ENCODE results near the gene SEZ6L.

The SEZ6L gene

DNA sequence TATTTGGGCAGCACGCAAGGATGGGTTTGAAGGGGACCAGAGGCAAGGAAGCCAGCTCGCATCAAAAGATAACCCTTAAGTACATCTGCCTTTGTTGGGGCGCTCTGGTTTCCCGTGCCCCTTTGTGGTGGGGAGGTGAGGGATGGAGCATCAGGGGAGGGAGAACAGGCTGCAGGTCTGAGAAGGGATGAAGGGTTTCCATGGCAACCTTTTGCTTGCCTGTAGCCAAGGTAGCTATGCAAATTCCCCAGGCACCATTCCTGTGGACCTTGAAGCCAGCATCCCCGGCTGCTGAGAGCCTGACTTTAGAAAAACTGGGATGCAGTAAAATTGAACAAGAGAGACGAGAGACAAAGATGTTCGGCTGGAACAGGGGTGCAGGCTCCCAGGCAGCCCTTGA is 75.7 kb downstream of the SEZ6L start:
- no peak for DNase-seq (ENCODE audit: low read depth)

DNA sequence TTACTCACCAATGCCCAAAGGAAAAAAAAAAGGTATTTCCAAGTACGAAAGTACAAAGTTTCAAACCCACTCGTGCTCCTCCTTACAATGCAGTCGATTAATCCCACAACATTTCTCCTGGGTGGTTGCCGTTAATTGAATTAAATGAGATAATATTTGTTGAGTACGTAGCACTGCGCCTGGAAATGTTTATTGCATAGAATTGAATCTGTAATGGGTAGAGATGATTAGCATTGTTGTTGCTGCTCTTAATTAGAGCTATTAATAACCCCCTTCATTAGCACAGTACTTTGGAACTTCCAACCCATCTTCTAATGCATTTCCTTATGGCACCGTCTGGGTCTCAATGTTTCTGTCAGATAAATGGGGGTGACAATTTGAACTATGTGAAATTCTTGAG is 77.3 kb downstream of the SEZ6L start:
- DNase-seq (ENCODE audit: low read depth) = no peak

DNA sequence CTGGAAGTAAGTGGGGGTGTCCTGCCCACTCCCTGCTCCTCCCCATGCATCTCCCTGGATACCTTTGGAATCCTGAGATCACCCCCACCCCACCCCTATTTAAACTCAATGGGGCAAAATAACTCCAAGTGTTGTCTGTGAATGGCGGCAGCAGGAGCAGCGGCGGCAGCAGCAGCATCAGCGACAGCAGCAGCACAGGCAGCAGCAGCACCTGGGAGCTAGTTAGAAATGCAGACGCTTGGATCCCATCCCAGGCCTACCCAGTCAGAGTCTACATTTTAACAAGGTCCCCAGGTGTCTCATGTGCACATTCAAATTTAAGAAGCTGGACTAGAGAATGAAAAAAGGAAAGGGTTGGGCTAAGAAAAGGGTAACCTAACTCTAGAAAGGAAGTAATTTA is 82.6 kb downstream of the SEZ6L start:
- no peak for DNase-seq (ENCODE audit: low read depth)

DNA sequence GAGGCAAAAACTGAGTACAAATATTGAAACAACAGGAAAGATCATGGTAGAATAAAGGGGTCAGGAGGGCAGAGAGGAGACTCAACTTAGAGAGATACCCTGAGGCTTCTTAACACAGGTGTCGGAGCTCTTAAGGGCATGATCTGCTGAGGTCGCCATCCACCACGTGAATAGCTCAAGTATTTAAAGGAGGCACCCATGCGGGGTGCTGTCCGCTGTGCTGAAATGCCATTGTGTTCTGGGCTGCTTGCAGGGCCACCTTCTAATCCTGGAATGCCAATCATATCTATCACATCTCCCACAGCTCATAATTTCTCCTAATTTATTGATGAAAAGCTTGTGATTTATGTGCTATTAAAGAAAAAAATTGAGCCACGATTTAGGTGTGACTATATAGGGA is 90.2 kb downstream of the SEZ6L start:
- DNase-seq (ENCODE audit: low read depth) = no peak

DNA sequence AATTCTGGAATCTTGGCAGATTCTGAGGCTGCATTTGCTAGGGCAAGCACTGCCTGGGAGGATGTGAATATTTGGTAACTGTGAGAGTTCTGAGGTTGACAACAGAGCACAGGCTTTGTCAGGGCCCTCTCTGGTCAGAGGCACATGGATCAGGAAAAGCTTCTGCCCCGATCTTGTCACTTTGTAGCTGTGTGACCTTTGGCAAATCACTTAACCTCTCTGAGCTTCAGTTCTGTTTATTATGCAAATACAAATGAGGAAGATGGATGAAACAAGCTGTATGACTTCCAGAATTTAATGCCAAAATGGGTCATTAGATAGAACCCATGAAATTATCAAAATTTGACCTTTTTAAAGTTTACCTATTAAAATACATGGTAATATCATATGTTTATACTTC is 94.9 kb downstream of the SEZ6L start:
- DNase-seq (ENCODE audit: low read depth) = no peak

DNA sequence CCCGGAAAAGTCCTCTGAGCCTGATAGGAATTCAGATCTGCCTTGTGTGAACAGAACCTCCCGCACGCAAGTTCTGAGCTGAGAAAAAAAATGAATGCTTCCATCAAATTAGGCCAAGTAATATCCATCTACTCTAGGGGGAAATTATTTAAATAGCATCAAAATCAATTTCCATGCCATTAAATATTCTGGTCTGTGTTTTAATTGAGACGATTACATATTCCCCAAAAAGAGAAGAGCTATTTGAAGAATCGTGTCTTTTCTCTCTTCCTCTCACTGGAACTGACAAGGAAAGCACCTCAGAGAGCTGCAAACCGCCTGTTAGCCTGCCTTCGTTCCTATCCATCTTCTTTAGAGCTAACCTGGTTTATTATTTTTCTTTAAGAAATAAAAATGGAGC is 96.0 kb downstream of the SEZ6L start:
- no peak for DNase-seq (ENCODE audit: low read depth)

DNA sequence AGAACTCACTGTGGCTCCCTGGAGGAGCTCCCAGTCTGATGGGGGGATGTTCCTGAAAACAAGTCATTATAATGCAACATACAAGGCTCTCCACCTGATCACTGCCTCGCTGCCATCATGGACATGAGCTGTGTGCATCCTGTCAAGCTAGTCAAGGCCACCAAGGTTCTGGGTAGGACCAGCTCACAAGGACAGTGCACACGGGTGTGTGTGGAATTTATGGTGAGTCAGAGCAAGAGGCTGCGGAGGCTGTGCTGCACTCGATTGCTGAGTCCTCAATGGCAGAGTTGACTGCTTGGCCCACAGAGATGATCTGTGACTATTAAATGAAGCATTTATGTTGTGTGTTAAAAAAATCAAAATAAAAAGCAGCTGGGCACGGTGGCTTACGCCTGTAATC is 96.6 kb downstream of the SEZ6L start:
- no peak for DNase-seq (ENCODE audit: low read depth)

DNA sequence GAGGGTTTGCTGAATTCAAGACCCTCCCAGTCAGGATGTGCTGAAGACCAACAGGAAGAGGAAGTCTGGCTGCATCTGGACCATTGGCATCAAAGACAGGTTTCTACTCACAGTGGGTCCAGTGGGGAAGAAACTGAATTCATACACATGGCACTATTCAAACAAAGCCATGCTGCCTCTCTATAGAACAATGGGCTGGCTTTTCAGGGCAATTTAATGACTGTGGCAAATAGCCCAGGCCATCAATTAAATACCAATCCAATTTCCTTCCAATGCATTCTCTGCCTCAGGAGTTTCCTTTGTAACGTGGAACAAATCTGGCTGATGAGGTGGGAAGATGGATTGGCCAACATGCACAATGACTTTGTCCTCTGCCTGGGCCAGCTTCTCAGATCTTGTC is 98.6 kb downstream of the SEZ6L start:
- no peak for DNase-seq (ENCODE audit: low read depth)

DNA sequence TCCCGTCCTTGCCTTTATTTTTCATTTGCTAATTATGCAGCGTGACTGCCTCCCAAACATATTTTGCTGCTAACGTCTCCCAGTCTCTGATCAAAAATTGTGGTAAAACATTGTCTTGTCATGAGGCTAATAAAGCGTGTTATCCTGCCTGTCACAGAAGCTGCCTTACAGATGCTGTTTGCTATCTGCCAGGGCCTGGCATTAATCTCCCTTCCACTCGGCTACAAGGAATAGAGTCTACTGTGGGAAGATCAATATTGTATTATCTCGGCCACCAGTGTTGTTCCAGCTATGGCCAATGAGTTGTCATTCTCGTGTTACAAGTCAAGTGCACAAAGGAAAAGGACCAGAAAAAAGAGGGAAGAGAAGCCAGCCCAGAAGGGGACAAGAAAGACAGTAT is 100.3 kb downstream of the SEZ6L start:
- DNase-seq (ENCODE audit: low read depth) = no peak

DNA sequence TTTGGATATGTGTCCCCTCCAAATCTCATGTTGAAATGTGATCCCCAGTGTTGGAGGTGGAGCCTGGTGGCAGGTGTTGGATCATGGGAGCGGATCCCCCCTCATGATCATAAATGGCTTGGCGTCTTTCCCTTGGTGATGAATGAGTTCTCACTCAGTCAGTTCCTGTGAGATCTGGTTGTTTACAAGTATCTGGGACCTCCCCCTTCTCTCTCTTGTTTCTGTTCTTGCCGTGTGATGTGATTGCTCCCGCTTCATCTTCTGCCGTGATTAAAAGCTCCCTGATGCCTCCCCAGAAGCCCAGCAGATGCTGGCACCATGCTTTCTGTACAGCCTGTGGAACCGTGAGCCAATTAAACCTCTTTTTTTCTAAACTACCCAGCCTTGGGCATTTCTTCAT is 102.2 kb downstream of the SEZ6L start:
- DNase-seq (ENCODE audit: low read depth) = no peak

DNA sequence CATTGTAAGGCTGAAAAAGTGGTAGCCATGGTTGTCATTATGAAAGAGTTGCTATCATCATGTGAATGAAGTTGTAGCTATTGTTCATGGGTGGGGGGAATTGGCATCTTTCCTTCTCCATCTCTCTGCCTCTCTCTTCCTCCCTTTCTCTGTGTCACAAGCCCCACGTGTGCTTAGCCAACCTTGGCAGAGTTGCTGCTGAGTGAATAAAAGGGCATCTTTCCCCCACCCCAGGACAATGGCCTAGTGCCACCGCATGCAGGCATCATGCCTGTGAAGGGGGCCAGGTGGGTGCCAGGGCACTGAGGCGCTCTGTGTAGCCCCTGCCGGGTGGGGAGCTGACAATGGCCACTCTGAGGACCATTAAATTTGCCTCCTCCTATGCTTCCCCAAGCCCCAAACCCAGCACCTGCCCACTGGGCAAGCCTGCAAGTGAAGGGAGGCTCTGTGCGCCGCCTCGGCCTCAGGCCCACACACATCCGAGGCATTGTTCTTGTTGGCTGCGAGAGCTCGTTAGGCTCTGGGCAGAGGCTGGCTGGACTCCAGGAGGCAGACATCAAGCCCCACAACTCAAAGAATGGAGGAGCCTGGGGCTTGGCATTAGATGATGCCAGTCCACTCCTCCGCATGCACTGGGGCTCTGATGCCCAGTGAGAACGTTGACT is 103.9 kb downstream of the SEZ6L start:
- DNase-seq (ENCODE audit: low read depth) = no peak

DNA sequence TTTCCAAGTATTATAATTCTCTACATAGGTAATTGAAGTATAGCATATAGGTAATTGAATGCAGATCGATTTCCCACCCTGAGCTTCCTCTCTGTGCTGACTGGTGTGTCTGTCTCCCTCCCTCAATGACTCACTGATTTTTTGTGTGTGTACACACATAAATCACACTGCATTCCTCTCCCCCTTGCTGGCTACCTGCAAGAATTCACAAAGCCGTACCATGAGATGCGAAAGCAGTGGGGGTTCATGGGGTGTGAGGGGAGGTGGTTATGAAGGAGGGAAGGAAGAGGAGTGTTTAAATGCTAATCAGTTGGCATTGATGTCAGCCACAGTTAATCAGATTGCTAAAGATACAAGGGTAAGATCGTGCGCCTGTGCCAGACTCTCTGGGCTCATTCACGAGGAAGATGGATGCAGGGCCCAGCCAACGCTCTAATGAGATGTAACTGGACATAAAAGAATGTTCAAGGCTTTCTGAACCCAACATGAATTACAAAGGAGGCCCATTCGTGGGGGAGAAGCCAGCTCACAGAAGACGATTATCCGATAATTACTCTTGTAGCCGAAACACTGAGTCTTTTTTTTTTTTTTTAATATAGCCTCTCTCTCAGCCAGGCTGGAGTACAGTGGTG is 107.4 kb downstream of the SEZ6L start:
- no peak for DNase-seq (ENCODE audit: low read depth)

DNA sequence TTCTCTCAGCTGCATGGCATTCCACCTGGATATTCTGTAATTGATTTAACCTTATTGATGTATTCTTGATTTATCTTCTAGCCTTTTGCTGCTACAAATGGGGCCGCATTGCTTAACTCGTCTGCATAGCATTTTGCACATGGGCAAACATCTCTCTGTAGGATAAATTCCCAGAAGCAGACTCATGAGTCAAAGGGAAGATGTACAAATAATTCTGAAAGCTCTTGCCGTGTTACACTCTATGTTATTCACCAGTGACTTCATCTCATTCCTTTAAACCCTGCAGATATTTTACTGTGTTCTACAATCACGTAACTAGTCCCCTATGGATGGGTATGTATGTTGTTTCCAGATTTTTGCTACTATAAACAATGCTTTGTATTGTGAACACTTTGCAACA is 112.7 kb downstream of the SEZ6L start:
- no peak for DNase-seq (ENCODE audit: low read depth)

DNA sequence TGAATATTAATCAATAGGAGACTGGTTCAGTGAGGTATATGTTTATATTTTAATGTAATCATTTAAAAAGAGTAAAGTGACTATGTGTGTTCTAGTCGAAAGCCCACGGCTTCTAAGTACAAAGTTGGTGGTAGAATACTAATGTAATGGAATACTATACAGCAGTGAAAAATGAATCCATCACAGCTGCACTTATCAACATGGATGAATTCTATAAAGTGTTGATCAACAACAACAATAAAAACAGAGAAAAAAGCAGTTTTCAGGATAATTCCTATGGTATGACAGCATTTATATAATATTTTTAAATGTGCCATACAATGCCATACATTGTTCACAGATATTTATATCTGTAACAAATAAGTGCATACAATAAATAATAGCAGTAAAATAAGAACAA is 114.1 kb downstream of the SEZ6L start:
- no peak for DNase-seq (ENCODE audit: low read depth)

DNA sequence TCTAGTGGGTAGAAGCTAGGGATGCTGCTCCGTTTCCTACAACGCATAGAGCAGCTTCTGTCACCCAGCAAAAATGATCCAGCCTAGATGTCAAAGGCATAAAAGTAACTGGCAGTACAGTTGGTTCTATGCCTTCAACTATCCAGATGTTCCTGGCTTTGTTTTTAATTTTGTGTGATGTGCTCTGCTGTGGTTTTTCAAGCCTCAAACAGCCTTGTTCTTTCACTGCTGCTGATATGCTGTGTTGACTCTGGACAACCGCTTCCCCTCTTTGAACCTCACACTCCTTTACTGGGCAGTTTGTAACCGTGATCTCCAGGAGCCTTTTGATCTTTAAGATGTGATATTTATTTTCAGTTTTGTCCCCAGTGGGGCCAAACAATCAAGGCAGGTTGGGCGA is 116.4 kb downstream of the SEZ6L start:
- DNase-seq (ENCODE audit: low read depth) = no peak

DNA sequence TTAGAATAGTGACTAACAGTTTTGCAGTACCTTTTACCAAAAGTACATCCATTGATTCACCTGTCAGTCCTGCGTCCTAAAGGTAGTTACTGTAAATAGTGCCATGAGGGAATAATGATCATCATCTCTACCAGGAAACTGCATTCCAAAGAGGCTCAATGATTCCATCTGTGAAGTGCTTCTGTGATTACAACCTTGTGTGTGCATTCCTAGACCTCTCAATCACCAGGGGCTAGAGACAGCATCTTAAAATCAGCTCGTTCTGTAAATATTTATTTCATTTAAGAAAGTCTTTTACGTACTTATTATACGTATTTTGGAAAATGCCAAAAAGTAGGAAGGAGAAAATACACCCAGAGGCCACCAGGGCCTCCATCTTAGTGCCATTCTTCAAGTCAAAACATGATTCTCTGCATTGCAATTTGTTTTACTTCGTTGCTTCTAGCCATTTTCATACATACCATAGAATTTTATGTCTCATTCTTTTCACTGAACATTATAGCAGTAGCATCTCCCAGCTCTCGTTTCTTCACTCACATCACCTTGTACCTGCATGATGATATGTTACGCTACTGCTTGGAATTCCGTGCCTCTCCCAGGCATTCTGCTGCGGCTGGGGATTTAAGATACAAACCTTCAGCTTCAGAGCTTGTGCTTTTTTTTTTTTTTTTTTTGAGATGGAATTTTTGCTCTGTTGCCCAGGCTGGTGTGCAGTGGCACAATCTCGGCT is 117.0 kb downstream of the SEZ6L start:
- DNase-seq (ENCODE audit: low read depth) = no peak

DNA sequence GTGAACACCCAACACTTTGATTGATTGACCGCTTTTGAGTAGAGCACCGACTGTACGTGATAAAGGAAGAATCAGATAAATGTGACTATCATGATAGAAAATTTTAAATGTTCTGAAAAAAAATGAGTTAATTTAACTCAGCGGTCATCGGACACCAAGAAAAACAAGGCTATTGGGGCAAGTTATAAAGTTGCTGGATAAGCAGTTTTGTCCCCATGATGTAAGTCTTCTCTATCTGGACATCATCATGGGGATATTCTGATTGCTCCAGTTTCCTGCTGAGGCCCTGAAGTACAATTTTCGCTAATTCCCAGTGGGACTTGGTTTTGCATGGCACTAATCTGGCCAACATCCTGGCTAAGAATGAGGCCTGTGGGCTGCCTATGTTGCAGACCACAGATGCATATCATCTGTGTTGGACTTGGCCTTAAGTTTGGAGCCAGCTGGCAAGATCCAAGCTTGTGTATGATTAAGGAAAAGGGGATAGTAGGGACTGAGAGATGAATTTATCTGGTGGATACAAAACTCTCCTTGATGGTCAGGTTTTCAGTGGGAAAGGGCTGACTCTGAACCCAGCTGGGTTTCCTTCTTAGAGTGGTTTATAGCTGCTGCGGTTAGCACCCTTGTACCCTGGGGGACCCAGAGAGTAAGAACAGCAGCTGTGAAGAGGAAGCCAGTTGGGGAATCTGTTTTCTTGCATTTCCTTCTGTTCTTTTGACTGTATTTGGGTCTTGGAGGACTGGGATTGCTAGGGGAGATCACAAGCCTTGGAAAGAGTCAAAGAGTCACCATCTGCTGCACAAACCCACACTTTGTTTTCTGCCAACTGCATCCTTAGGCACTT is 118.3 kb downstream of the SEZ6L start:
- no peak for DNase-seq (ENCODE audit: low read depth)

DNA sequence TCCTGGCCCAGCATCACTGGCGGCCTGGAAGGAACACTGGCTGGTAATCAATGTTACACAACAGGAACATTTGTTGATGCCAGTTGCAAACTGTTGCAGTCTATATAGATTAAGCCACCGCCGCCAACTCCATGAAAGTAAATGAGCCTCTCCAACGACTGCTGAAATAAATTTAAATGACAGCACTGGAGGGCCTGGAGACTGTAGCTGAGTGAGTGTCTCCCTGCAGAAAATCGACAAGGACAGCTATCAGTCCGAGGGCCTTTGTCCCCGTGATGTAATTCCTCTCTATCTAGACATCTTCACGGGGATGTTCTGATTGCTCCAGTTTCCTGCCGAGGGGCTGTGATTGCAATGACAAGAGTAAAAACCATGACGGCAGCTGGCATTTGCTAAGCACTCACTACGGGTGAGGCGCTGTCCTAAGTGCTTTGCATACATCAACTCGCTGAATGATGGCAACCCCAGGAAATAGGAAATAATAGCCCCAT is 120.4 kb downstream of the SEZ6L start:
- DNase-seq (ENCODE audit: low read depth) = no peak

DNA sequence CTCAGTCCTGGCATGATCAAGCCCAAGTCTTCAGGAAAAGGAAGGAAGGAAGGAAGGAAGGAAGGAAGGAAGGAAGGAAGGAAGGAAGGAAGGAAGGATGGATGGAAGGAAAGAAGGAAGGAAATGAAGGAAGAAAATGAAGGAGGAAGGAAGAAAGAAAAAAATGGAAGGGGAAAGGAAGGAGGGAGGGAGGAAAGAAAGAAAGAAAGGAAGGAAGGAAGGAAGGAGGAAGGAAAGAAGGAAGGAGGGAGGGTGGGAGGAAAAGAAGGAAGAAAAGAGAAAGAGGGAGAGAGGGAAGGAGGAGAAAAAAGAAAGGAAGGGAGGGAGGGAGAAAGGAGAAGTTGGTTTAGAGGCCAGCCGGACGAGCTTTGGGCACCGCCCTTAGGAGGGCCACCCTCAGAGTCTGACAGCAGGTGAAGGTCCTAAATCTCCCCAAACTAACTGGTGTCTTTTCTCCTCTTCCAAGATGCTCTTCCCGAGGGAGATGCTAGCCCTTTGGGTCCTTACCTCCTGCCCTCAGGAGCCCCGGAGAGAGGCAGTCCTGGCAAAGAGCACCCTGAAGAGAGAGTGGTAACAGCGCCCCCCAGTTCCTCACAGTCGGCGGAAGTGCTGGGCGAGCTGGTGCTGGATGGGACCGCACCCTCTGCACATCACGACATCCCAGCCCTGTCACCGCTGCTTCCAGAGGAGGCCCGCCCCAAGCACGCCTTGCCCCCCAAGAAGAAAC is 122.8 kb downstream of the SEZ6L start:
- no peak for DNase-seq (ENCODE audit: low read depth)

DNA sequence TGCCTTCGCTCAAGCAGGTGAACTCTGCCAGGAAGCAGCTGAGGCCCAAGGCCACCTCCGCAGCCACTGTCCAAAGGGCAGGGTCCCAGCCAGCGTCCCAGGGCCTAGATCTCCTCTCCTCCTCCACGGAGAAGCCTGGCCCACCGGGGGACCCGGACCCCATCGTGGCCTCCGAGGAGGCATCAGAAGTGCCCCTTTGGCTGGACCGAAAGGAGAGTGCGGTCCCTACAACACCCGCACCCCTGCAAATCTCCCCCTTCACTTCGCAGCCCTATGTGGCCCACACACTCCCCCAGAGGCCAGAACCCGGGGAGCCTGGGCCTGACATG is 123.4 kb downstream of the SEZ6L start:
- DNase-seq (ENCODE audit: low read depth) = no peak

DNA sequence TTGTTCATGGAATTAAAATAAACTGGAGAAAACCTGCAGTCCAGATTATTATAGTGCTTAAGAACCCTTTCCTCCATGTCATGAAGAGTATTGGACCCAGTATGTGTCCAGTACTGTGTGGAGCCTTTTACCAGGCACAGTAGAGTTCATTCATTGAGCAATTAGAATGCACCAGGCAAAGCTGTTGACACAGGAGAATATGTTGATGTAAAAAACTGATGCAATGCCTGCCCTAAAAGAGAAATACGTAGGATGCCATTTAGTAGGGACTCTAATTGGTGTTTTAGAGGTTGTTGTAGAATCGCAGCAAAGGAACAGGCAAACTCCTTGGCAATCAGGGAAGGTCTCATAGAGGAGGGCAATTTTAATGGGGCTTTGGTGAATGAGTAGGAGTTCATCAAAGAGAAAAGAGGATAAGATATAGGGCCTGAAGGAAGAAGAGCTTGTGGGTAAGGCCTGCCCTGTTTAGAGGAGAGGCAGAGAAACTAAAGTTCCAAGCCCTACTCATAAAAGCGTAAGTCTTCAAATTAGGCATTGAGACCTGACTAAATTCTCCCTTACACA is 126.4 kb downstream of the SEZ6L start:
- no peak for DNase-seq (ENCODE audit: low read depth)
